Common myeloid progenitor, CD34-positive (primary cell): Measurements from ENCODE around the gene CKS2.

ENCODE experiments used
- CTCF ChIA-PET: fragments of 350-600 bp; sonication (Branson Sonifier 250); formaldehyde crosslinking; loops from one replicate; lab custom pipeline; 2021; ENCODE audit warnings: antibody characterized with exemption; lab: Charles Lee
- POLR2A ChIA-PET: fragments of 350-600 bp; sonication (Branson Sonifier 250); formaldehyde crosslinking; loops from one replicate; lab custom pipeline; 2021; ENCODE audit warnings: antibody characterized with exemption; lab: Charles Lee
- DNase-seq, 3 donors: peaks; one replicate each; pipeline versions ENCODE4 v3.0.0 to v3.0.0-alpha.2; 2013
- H3K27ac ChIP-seq, 2 experiments: 1 replicate in 1 of 2; 2 replicates in 1 of 2; pipeline ENCODE4 v1.7.0; 2013; ENCODE audit warnings: inconsistent platforms in 2 of 2, low read length in 2 of 2, mild to moderate bottlenecking in 2 of 2, low read depth in 1 of 2, moderate library complexity in 1 of 2; ENCODE audit not compliant: severe bottlenecking in 2 of 2, insufficient read depth in 1 of 2, poor library complexity in 1 of 2
- H3K27me3 ChIP-seq, 5 experiments: replicated peaks in 2 of 5; 1 replicate in 3 of 5; 2 replicates in 2 of 5; pipeline versions ENCODE4 v1.6.1 to v1.7.0; 2013; ENCODE audit warnings: low read length in 4 of 5, mild to moderate bottlenecking in 2 of 5, moderate library complexity in 2 of 5, inconsistent platforms in 1 of 5; ENCODE audit not compliant: insufficient read depth in 5 of 5, control insufficient read depth in 4 of 5
- H3K36me3 ChIP-seq, 4 experiments: 1 replicate in 2 of 4; 2 replicates in 2 of 4; pipeline versions ENCODE4 v1.6.1 to v1.7.0; 2013; ENCODE audit warnings: low read length in 3 of 4, control low read depth in 1 of 4, mild to moderate bottlenecking in 1 of 4; ENCODE audit not compliant: control insufficient read depth in 4 of 4, insufficient read depth in 4 of 4
- H3K4me1 ChIP-seq, 4 experiments: 1 replicate in 3 of 4; 2 replicates in 1 of 4; pipeline versions ENCODE4 v1.6.1 to v1.7.1; 2013; ENCODE audit warnings: low read length in 3 of 4, mild to moderate bottlenecking in 3 of 4, control low read depth in 1 of 4, inconsistent platforms in 1 of 4, moderate library complexity in 1 of 4; ENCODE audit not compliant: control insufficient read depth in 4 of 4, insufficient read depth in 4 of 4; ENCODE audit errors: control extremely low read depth in 1 of 4
- H3K4me3 ChIP-seq, 7 experiments: 1 replicate in 4 of 7; 2 replicates in 3 of 7; pipeline versions ENCODE4 v1.5.1 to v1.7.0; 2013; ENCODE audit warnings: mild to moderate bottlenecking in 7 of 7, low read length in 6 of 7, moderate library complexity in 6 of 7, inconsistent platforms in 2 of 7, low read depth in 2 of 7, control low read depth in 1 of 7; ENCODE audit not compliant: insufficient read depth in 4 of 7, control insufficient read depth in 1 of 7; ENCODE audit errors: extremely low read depth in 1 of 7
- H3K9me3 ChIP-seq, 5 experiments: 1 replicate in 4 of 5; 2 replicates in 1 of 5; pipeline versions ENCODE4 v1.6.1 to v1.7.1; 2013; ENCODE audit warnings: low read length in 4 of 5, mild to moderate bottlenecking in 2 of 5, inconsistent platforms in 1 of 5, low read depth in 1 of 5, moderate library complexity in 1 of 5; ENCODE audit not compliant: control insufficient read depth in 4 of 5, insufficient read depth in 2 of 5; ENCODE audit errors: control extremely low read depth in 1 of 5
- WGBS: methylation state at CpG from one replicate; pipeline ENCODE4 v1.1.5; 2013; ENCODE audit not compliant: insufficient coverage; 5-methylcytosine and 5-hydroxymethylcytosine counted together

The CKS2 gene

GRCh38 chr9:89345476-89345875 is 34.5 kb downstream of the CKS2 start:
- Histone ChIP-seq H3K4me1 (no peaks in the 10 kb centered on the region), H3K27me3 (no peaks in the 10 kb centered on the region), H3K36me3 (peaks cover 44 to 99% (median 67%) of the 10 kb centered on the region in 4 experiments), H3K27ac (no peak overlapping the region), H3K9me3 (no peaks in the 10 kb centered on the region), H3K4me3 (no peak overlapping the region)
- ChIA-PET POLR2A (no interaction called here), CTCF (interaction anchor here (1.7 kb wide), 1 partner anchor 9 kb away, joined by 4 read pairs; no protein-coding TSS in a partner anchor)
- WGBS = 95% methylated on average over 5 of the region's 5 CpGs
- no peak for DNase-seq

- Histone ChIP-seq H3K4me3 (no peak overlapping the region), H3K36me3 (peaks cover 48 to 100% (median 70%) of the 10 kb centered on the region in 4 experiments), H3K9me3 (no peaks in the 10 kb centered on the region), H3K4me1 (no peaks in the 10 kb centered on the region), H3K27ac (no peak overlapping the region), H3K27me3 (no peaks in the 10 kb centered on the region)
- CTCF ChIA-PET = interaction anchor here (1.1 kb wide), 1 partner anchor 18 kb away, joined by 3 read pairs; no protein-coding TSS in a partner anchor
- 100% methylated on average over 5 of the region's 9 CpGs for WGBS
- no peak for DNase-seq
- POLR2A ChIA-PET = no interaction called here
These were observed 35.7 kb downstream of the CKS2 start for GRCh38 chr9:89346696-89347095.

- H3K4me3 ChIP-seq = no peak overlapping the region
- H3K4me1 ChIP-seq = peaks cover 0 to 1% (median 0%) of the 10 kb centered on the region in 4 experiments
- peaks cover 53 to 99% (median 74%) of the 10 kb centered on the region in 4 experiments for H3K36me3 ChIP-seq
- ChIA-PET POLR2A (no interaction called here), CTCF (interaction anchor here (0.7 to 1.1 kb wide), 4 partner anchors 10 to 38 kb away, joined by 3 to 4 read pairs (median 3); no protein-coding TSS in a partner anchor)
- no peaks in the 10 kb centered on the region for H3K27me3 ChIP-seq
- no peak overlapping the region for H3K27ac ChIP-seq
- no peak for DNase-seq
- H3K9me3 ChIP-seq = no peaks in the 10 kb centered on the region
- WGBS = 100% methylated on average over 5 of the region's 5 CpGs
These were observed 36.7 kb downstream of the CKS2 start for GRCh38 chr9:89347651-89348050.

GRCh38 chr9:89349607-89350006 is 38.6 kb downstream of the CKS2 start:
- peaks cover 54 to 98% (median 78%) of the 10 kb centered on the region in 4 experiments for H3K36me3 ChIP-seq
- H3K9me3 ChIP-seq = no peaks in the 10 kb centered on the region
- no peak for DNase-seq
- no peaks in the 10 kb centered on the region for H3K27me3 ChIP-seq
- H3K27ac ChIP-seq = no peak overlapping the region
- POLR2A ChIA-PET = interaction anchor here (1.2 kb wide), 1 partner anchor 9 kb away, joined by 3 read pairs; no protein-coding TSS in a partner anchor
- no peak overlapping the region for H3K4me3 ChIP-seq
- H3K4me1 ChIP-seq = peaks cover 0 to 1% (median 0%) of the 10 kb centered on the region in 4 experiments
- 93% methylated on average over 3 of the region's 6 CpGs for WGBS
- CTCF ChIA-PET = interaction anchor here (1.0 kb wide), 3 partner anchors 8 to 199 kb away, joined by 3 to 4 read pairs (median 3); no protein-coding TSS in a partner anchor

- CTCF ChIA-PET = interaction anchor here (0.7 to 1.3 kb wide), 2 partner anchors 9 to 123 kb away, joined by 3 to 4 read pairs; no protein-coding TSS in a partner anchor
- POLR2A ChIA-PET = no interaction called here
- no peaks in the 10 kb centered on the region for H3K27me3 ChIP-seq
- WGBS = 100% methylated on average over 2 of the region's 2 CpGs
- no peak overlapping the region for H3K27ac ChIP-seq
- H3K4me1 ChIP-seq = peaks cover 0 to 1% (median 0%) of the 10 kb centered on the region in 4 experiments
- H3K36me3 ChIP-seq = peaks cover 53 to 98% (median 78%) of the 10 kb centered on the region in 4 experiments
- H3K4me3 ChIP-seq = no peak overlapping the region
- no peaks in the 10 kb centered on the region for H3K9me3 ChIP-seq
- DNase-seq = no peak
These were observed 40.1 kb downstream of the CKS2 start for GRCh38 chr9:89350988-89351557.

- H3K36me3 ChIP-seq = peaks cover 53 to 98% (median 77%) of the 10 kb centered on the region in 4 experiments
- no peaks in the 10 kb centered on the region for H3K9me3 ChIP-seq
- no peaks in the 10 kb centered on the region for H3K27me3 ChIP-seq
- H3K27ac ChIP-seq = no peak overlapping the region
- H3K4me1 ChIP-seq = peaks cover 0 to 1% (median 0%) of the 10 kb centered on the region in 4 experiments
- WGBS = 99% methylated on average over 5 of the region's 6 CpGs
- DNase-seq = no peak
- H3K4me3 ChIP-seq = no peak overlapping the region
- ChIA-PET CTCF (interaction anchor here (0.7 to 1.3 kb wide), 3 partner anchors 10 to 197 kb away, joined by 3 to 4 read pairs (median 3); no protein-coding TSS in a partner anchor), POLR2A (no interaction called here)
These were observed 40.7 kb downstream of the CKS2 start for GRCh38 chr9:89351584-89352300.
